GM13976 (cell line): Measurements from ENCODE around the gene TRIM2.

Experiments used
- DNase-seq: peaks from one replicate; pipeline ENCODE4 v3.0.0; 2012; ENCODE audit warnings: low spot score
- in situ Hi-C: fragments of 300-500 bp; cut with MboI; formaldehyde crosslinking; loops from one replicate; pipeline ENCODE4 v1.12.0; 2022; ENCODE audit warnings: low sequenced_read_pairs, mixed read lengths, inconsistent platforms; ENCODE audit not compliant: unreplicated experiment
- TF ChIP-seq, protein P1 (sequence below): IDR thresholded peaks from 2 replicates; pipeline ENCODE4 v1.5.1; 2012; ENCODE audit warnings: borderline replicate concordance, mild to moderate bottlenecking; ENCODE audit not compliant: insufficient read depth; ENCODE audit errors: extremely low read depth, missing control alignments, control extremely low read depth

The TRIM2 gene

DNA sequence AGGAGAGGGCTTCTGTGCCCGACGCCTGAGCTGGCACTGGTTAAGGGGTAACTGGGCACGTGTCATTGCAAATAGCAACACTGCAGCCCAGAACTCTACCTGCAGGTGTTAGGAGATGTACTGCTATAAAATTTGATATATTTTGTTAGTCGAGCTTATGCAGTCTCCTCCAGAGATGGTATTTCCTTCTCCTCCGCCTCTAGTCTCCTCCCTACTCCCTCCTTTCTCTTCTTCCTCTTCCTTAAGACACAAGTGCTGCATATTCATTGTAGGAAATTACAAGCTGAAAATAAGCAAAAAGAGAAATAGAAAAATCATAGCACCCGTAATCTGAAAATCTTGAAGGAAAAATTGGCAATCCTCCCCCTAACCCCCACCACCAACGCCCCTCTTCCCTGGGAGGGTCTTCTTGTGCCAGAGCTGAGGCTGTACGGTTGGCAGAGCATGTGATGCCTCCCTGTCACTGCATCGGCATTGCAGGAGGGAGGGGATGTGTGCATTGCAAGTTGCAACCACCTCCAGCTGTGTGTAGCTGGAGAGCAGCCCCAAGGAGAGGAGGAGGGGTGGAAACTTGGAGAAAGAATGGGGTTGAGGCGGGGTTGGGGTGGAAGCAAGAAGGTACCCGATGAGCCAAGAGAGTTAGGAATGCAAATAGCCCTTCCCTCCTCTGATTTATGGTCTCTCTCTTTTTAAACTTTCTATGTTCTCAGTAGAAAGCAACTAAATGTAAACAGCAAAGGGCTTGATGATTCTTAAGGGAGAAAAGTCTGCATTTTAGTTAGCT is 92.0 kb downstream of the TRIM2 start:
- in situ Hi-C loops = no loop called here
- no peak for DNase-seq
- TF ChIP-seq, protein P1, sequence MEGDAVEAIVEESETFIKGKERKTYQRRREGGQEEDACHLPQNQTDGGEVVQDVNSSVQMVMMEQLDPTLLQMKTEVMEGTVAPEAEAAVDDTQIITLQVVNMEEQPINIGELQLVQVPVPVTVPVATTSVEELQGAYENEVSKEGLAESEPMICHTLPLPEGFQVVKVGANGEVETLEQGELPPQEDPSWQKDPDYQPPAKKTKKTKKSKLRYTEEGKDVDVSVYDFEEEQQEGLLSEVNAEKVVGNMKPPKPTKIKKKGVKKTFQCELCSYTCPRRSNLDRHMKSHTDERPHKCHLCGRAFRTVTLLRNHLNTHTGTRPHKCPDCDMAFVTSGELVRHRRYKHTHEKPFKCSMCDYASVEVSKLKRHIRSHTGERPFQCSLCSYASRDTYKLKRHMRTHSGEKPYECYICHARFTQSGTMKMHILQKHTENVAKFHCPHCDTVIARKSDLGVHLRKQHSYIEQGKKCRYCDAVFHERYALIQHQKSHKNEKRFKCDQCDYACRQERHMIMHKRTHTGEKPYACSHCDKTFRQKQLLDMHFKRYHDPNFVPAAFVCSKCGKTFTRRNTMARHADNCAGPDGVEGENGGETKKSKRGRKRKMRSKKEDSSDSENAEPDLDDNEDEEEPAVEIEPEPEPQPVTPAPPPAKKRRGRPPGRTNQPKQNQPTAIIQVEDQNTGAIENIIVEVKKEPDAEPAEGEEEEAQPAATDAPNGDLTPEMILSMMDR = no peak

DNA sequence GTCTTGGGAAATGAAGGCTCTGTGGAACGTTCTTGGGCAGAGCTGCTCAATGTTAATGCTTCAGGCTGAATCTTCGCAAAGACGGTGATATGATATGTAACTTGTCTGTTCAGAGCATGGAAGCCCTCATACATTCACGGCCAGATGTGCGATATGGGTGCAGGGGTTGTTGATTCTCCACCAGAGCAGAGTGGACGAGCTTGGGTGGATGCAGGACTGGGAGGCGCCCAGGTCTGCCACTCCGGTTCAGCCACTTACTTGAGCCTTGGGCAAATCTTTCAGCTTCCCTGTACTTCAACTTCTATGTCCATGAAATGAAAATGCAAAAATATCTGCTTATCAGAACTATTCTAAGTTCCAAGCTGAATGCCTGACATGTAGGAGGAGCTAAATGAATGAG is 92.9 kb downstream of the TRIM2 start:
- DNase-seq = no peak
- in situ Hi-C loops = no loop called here
- TF ChIP-seq, protein P1 = no peak

DNA sequence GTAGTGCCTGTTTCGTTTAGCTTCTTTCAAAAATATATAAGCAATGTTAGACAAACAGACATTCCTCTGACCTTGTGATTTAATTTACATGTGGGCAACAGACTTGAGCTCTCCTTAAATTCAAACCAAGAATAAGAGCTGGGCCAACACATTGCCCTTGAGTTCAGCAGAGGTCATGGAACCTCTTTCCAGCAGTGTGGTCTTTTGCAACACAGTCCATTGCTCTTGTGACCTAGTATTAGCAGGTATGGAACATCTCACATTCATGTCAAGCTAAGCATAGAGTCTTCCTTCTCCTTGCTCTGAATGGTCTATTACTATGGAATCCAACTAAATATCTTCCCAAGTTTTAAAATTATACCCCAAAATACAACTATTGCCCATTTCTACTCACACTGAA is 106.5 kb downstream of the TRIM2 start:
- in situ Hi-C loops = no loop called here
- no peak for DNase-seq
- TF ChIP-seq, protein P1 = no peak

DNA sequence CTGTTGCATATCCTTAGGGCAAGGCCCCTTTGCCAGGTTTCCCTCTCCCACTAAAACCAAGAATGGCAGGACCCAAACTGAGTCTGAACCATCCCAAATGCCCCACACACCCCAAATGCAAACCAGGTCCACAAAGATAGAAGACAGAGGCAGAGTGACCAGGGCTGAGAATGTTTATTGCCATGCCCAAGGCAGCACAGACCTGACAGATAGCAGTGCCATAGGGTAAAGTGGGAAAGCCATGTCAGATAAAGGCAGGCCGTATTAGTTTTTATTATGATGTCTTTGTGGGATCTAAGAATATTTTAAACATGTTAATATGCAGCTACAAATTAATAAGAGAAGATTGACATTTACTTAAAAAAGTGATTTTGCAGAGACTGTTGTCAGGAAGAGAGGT is 110.7 kb downstream of the TRIM2 start:
- DNase-seq = no peak
- in situ Hi-C loops = loop anchor here (5.0 kb wide), 1 partner anchor 158 kb away; no protein-coding TSS in a partner anchor
- TF ChIP-seq, protein P1 = no peak

DNA sequence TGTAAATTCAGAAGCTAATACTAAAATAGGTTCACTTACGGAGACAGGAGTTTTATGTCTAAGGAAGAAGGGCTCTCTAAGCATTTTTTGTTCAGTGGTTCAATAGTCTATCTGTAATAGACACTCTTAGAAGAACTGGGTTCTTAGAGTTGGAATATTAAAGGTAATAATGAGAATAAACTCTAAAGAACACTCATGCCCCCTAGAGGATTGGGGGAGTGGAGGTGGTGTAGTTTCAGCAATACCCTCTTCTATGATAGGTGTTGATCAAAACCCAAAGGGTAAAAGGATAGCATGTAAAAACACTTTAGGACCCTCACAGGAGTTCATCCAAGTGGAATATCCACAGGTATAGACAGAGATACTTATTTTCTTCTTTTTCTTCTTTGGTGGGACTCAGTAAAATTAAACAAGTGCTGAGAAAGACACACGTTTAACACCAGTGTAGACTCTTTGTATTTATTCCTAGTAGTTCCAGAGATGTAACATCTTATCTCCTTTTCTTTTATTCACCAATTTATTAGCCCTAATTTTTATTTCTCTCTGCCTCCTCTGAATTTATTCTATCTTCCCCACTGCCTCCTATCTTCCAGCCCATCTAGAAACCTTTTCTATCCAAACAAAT is 114.6 kb downstream of the TRIM2 start:
- DNase-seq = peak; percentile 69
- TF ChIP-seq, protein P1 = peak; percentile 41
- in situ Hi-C loops = loop anchor here (5.0 kb wide), 1 partner anchor 162 kb away; no protein-coding TSS in a partner anchor

DNA sequence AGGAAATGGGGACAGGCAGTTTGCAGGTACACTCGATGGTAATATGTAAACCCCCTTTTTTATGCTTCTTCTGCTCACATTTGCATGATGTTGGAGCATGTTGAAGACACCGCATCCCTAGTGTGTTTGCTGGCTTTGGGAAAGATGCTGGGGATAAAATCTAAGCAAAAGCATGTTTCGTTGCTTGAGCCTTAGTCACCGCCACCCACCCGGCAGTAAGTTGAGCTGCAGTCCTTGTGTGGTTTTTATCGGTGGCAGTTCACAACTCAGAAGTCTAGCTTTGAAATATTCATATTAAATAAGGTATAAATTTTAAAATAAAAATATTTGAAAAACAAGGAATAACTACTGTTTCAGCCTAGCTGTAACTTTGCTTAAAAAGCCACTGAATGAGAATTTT is 118.5 kb downstream of the TRIM2 start:
- in situ Hi-C loops = no loop called here
- DNase-seq = no peak
- TF ChIP-seq, protein P1 = no peak
